ENCODE data around the gene CARD11. TPM values are rescaled to one million over a fixed set of nuclear protein-coding genes. Genes with fewer than 3 reads are reported as not detected.

The CARD11 gene
- total RNA-seq, 1 experiment from 2014 or later: 79.2 TPM

DNA sequence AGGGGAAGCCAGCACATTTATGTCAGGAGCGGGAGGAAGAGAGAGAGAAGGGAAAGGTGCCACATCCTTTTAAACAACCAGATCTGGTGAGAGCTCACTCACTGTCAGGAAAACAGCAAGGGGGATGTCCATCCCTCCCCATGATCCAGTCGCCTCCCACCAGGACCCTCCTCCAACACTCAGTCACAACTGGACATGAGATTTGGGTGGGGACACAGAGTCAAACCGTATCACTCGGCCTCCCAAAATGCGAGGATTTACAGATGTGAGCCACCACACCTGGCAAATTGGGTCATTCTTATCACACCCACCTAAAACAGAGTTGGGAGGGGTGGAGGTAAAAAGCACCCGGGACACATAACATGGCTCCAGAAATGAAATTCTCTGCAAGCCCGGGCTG, 41.0 kb downstream of the CARD11 start:
- H3K9me3 Mint-ChIP-seq (ENCODE audit: low read depth, unreplicated experiment): no peaks in the 10 kb centered on the region
- DNase-seq: no peak
- H3K4me3 Mint-ChIP-seq (ENCODE audit: low read depth, unreplicated experiment): no peak overlapping the region
- intact Hi-C loops (cut with micrococcal nuclease; ENCODE audit: unreplicated experiment): no loop called here
- no peaks in the 10 kb centered on the region for H3K27me3 Mint-ChIP-seq (ENCODE audit: unreplicated experiment)
- no peak for TF ChIP-seq CTCF (IDR thresholded peaks at IDR 0.05; ENCODE audit: unreplicated experiment)
- CTCF ChIA-PET: no interaction called here
- no peaks in the 10 kb centered on the region for H3K36me3 Mint-ChIP-seq (ENCODE audit: insufficient read depth, unreplicated experiment)
- BruUV-seq (replicated peaks): no TSS peak
- H3K27ac Mint-ChIP-seq (ENCODE audit: unreplicated experiment): no peak overlapping the region
- peaks cover 21% of the 10 kb centered on the region for H3K4me1 Mint-ChIP-seq (ENCODE audit: low read depth, unreplicated experiment)

GRCh38 chr7:3000566-3000965, 43.1 kb downstream of the CARD11 start:
- H3K27me3 Mint-ChIP-seq (ENCODE audit: unreplicated experiment): no peaks in the 10 kb centered on the region
- TF ChIP-seq CTCF (IDR thresholded peaks at IDR 0.05; ENCODE audit: unreplicated experiment): no peak
- BruUV-seq (replicated peaks): no TSS peak
- no peak overlapping the region for H3K4me3 Mint-ChIP-seq (ENCODE audit: low read depth, unreplicated experiment)
- CTCF ChIA-PET: no interaction called here
- no peak overlapping the region for H3K27ac Mint-ChIP-seq (ENCODE audit: unreplicated experiment)
- no peaks in the 10 kb centered on the region for H3K36me3 Mint-ChIP-seq (ENCODE audit: insufficient read depth, unreplicated experiment)
- intact Hi-C loops (cut with micrococcal nuclease; ENCODE audit: unreplicated experiment): no loop called here
- no peak for DNase-seq
- H3K4me1 Mint-ChIP-seq (ENCODE audit: low read depth, unreplicated experiment): peaks cover 24% of the 10 kb centered on the region
- H3K9me3 Mint-ChIP-seq (ENCODE audit: low read depth, unreplicated experiment): no peaks in the 10 kb centered on the region

- no TSS peak for BruUV-seq (replicated peaks)
- Mint-ChIP-seq H3K4me1 (ENCODE audit: low read depth, unreplicated experiment) (peaks cover 25% of the 10 kb centered on the region), H3K9me3 (ENCODE audit: low read depth, unreplicated experiment) (peaks cover 4% of the 10 kb centered on the region), H3K27me3 (ENCODE audit: unreplicated experiment) (no peaks in the 10 kb centered on the region), H3K4me3 (ENCODE audit: low read depth, unreplicated experiment) (no peak overlapping the region), H3K36me3 (ENCODE audit: insufficient read depth, unreplicated experiment) (no peaks in the 10 kb centered on the region), H3K27ac (ENCODE audit: unreplicated experiment) (peak overlapping the region; percentile 60)
- DNase-seq: peak; percentile 19
- intact Hi-C loops (cut with micrococcal nuclease; ENCODE audit: unreplicated experiment): no loop called here
- no peak for TF ChIP-seq CTCF (IDR thresholded peaks at IDR 0.05; ENCODE audit: unreplicated experiment)
- CTCF ChIA-PET: interaction anchor here (0.6 to 1.7 kb wide), 4 partner anchors 23 to 971 kb away, joined by 3 to 7 read pairs (median 6); no protein-coding TSS in a partner anchor
Observed at GRCh38 chr7:2999078-2999500, 44.6 kb downstream of the CARD11 start.

- no TSS peak for BruUV-seq (replicated peaks)
- Mint-ChIP-seq H3K4me3 (ENCODE audit: low read depth, unreplicated experiment) (no peak overlapping the region), H3K27me3 (ENCODE audit: unreplicated experiment) (no peaks in the 10 kb centered on the region), H3K4me1 (ENCODE audit: low read depth, unreplicated experiment) (peaks cover 40% of the 10 kb centered on the region), H3K27ac (ENCODE audit: unreplicated experiment) (no peak overlapping the region), H3K36me3 (ENCODE audit: insufficient read depth, unreplicated experiment) (no peaks in the 10 kb centered on the region), H3K9me3 (ENCODE audit: low read depth, unreplicated experiment) (peaks cover 4% of the 10 kb centered on the region)
- intact Hi-C loops (cut with micrococcal nuclease; ENCODE audit: unreplicated experiment): no loop called here
- TF ChIP-seq CTCF (IDR thresholded peaks at IDR 0.05; ENCODE audit: unreplicated experiment): no peak
- no peak for DNase-seq
- CTCF ChIA-PET: interaction anchor here (0.6 to 1.1 kb wide), 2 partner anchors 8 to 619 kb away, joined by 3 to 4 read pairs; no protein-coding TSS in a partner anchor
Observed at GRCh38 chr7:2997014-2997413, 46.7 kb downstream of the CARD11 start.
